HEK293 (cell line): Measurements from ENCODE around the gene ABCA1.

ENCODE experiments used
- CTCF ChIA-PET: fragments of 350-600 bp; formaldehyde crosslinking; extraction: SDS; loops from one replicate; lab custom pipeline; 2021; ENCODE audit warnings: antibody characterized with exemption; lab: Yijun Ruan, JAX
- POLR2A ChIA-PET: fragments of 300-600 bp; formaldehyde crosslinking; extraction: SDS; loops from one replicate; lab custom pipeline; 2020; ENCODE audit warnings: antibody characterized with exemption, inconsistent platforms; lab: Yijun Ruan, JAX
- H3K27ac ChIP-seq: fragments of 200-500 bp; sonication (Bioruptor generic); 2 replicates; pipeline ENCODE4 v1.5.1; 2014; ENCODE audit warnings: low read depth, low read length, control low read depth, inconsistent platforms; ENCODE audit errors: extremely low read depth
- H3K36me3 ChIP-seq, 2 experiments: fragments of 200-500 bp in 1 of 2; sonication (Bioruptor generic) in 1 of 2; 1 replicate in 1 of 2; 2 replicates in 1 of 2; pipeline ENCODE4 v1.5.1; 2014 to 2017; ENCODE audit warnings: inconsistent platforms in 2 of 2, low read length in 2 of 2; ENCODE audit not compliant: control insufficient read depth in 2 of 2, insufficient read depth in 1 of 2
- H3K4me1 ChIP-seq: fragments of 200-500 bp; sonication (Bioruptor generic); 2 replicates; pipeline ENCODE4 v1.5.1; 2014; ENCODE audit warnings: mild to moderate bottlenecking, low read length, inconsistent platforms; ENCODE audit not compliant: control insufficient read depth, insufficient read depth
- H3K4me3 ChIP-seq: 2 replicates; pipeline ENCODE4 v1.5.1; 2011; ENCODE audit warnings: low read depth, mild to moderate bottlenecking, control low read depth, low read length, moderate library complexity
- H3K9me3 ChIP-seq: fragments of 200-500 bp; sonication (Bioruptor generic); 2 replicates; pipeline ENCODE4 v1.5.1; 2014; ENCODE audit warnings: low read depth, low read length, inconsistent platforms; ENCODE audit not compliant: control insufficient read depth, insufficient read depth
- HOXD13 ChIP-seq: sonication (generic); formaldehyde crosslinking; IDR thresholded peaks from 2 replicates; pipeline ENCODE4 v1.8.0; 2022; ENCODE audit warnings: missing genetic modification reagents, borderline replicate concordance
- OVOL3 ChIP-seq: fragments of 450-650 bp; formaldehyde crosslinking; IDR thresholded peaks from 2 replicates; pipeline ENCODE4 v1.5.1; 2016; ENCODE audit warnings: missing biosample characterization, missing genetic modification characterization
- PATZ1 ChIP-seq: fragments of 450-650 bp; formaldehyde crosslinking; IDR thresholded peaks from 2 replicates; pipeline ENCODE4 v1.5.1; 2016; ENCODE audit warnings: missing biosample characterization, missing genetic modification characterization
- ZBTB11 ChIP-seq: fragments of 450-650 bp; formaldehyde crosslinking; conservative IDR thresholded peaks from 2 replicates; pipeline ENCODE4 v1.5.1; 2016; ENCODE audit warnings: low read depth, missing biosample characterization, missing genetic modification characterization
- ZBTB6 ChIP-seq: fragments of 450-650 bp; formaldehyde crosslinking; IDR thresholded peaks from 2 replicates; pipeline ENCODE4 v1.5.1; 2017; ENCODE audit warnings: missing biosample characterization, missing genetic modification characterization
- ZBTB8A ChIP-seq: fragments of 450-650 bp; formaldehyde crosslinking; IDR thresholded peaks from 2 replicates; pipeline ENCODE4 v1.5.1; 2016; ENCODE audit warnings: missing biosample characterization, missing genetic modification characterization
- ZFHX2 ChIP-seq: fragments of 450-650 bp; formaldehyde crosslinking; conservative IDR thresholded peaks from 2 replicates; pipeline ENCODE4 v1.5.1; 2016; ENCODE audit warnings: missing biosample characterization, missing genetic modification characterization
- ZNF112 ChIP-seq: fragments of 450-650 bp; formaldehyde crosslinking; IDR thresholded peaks from 2 replicates; pipeline ENCODE4 v1.5.0; 2017; ENCODE audit warnings: missing biosample characterization, missing genetic modification characterization
- ZNF214 ChIP-seq: fragments of 450-650 bp; formaldehyde crosslinking; IDR thresholded peaks from 2 replicates; pipeline ENCODE4 v1.5.1; 2017; ENCODE audit warnings: missing biosample characterization, mild to moderate bottlenecking, missing genetic modification characterization, borderline replicate concordance
- ZNF223 ChIP-seq: fragments of 450-650 bp; formaldehyde crosslinking; IDR thresholded peaks from 2 replicates; pipeline ENCODE4 v1.5.1; 2016; ENCODE audit warnings: missing biosample characterization, missing genetic modification characterization
- ZNF23 ChIP-seq: fragments of 450-650 bp; formaldehyde crosslinking; IDR thresholded peaks from 2 replicates; pipeline ENCODE4 v1.5.1; 2016; ENCODE audit warnings: missing biosample characterization, missing genetic modification characterization, borderline replicate concordance
- ZNF239 ChIP-seq: fragments of 450-650 bp; formaldehyde crosslinking; IDR thresholded peaks from 2 replicates; pipeline ENCODE4 v1.5.1; 2016; ENCODE audit warnings: missing biosample characterization, missing genetic modification characterization
- ZNF248 ChIP-seq: fragments of 450-650 bp; formaldehyde crosslinking; IDR thresholded peaks from 2 replicates; pipeline ENCODE4 v1.5.1; 2017; ENCODE audit warnings: missing biosample characterization, missing genetic modification characterization
- ZNF292 ChIP-seq: fragments of 450-650 bp; formaldehyde crosslinking; IDR thresholded peaks from 2 replicates; pipeline ENCODE4 v1.5.1; 2016; ENCODE audit warnings: low read depth, missing biosample characterization, missing genetic modification characterization, borderline replicate concordance
- ZNF302 ChIP-seq: fragments of 450-650 bp; formaldehyde crosslinking; IDR thresholded peaks from 2 replicates; pipeline ENCODE4 v1.5.1; 2016; ENCODE audit warnings: missing biosample characterization, missing genetic modification characterization, low read depth
- ZNF394 ChIP-seq: fragments of 450-650 bp; formaldehyde crosslinking; IDR thresholded peaks from 2 replicates; pipeline ENCODE4 v1.5.1; 2016; ENCODE audit warnings: missing biosample characterization, missing genetic modification characterization, mild to moderate bottlenecking, moderate library complexity, borderline replicate concordance
- ZNF488 ChIP-seq: fragments of 450-650 bp; formaldehyde crosslinking; IDR thresholded peaks from 2 replicates; pipeline ENCODE4 v1.5.1; 2016; ENCODE audit warnings: missing biosample characterization, missing genetic modification characterization
- ZNF555 ChIP-seq: fragments of 450-650 bp; formaldehyde crosslinking; conservative IDR thresholded peaks from 2 replicates; pipeline ENCODE4 v1.5.1; 2017; ENCODE audit warnings: missing biosample characterization, mild to moderate bottlenecking, missing genetic modification characterization, inconsistent platforms
- ZNF571 ChIP-seq: fragments of 450-650 bp; formaldehyde crosslinking; IDR thresholded peaks from 2 replicates; pipeline ENCODE4 v1.5.0; 2017; ENCODE audit warnings: missing biosample characterization, missing genetic modification characterization
- ZNF596 ChIP-seq: fragments of 450-650 bp; IDR thresholded peaks from 2 replicates; pipeline ENCODE4 v1.5.0; 2018; ENCODE audit warnings: missing biosample characterization, mild to moderate bottlenecking, missing genetic modification characterization, moderate library complexity
- ZNF664 ChIP-seq: fragments of 450-650 bp; formaldehyde crosslinking; IDR thresholded peaks from 2 replicates; pipeline ENCODE4 v1.5.1; 2016; ENCODE audit warnings: missing biosample characterization, missing genetic modification characterization
- ZNF677 ChIP-seq: fragments of 450-650 bp; IDR thresholded peaks from 2 replicates; pipeline ENCODE4 v1.5.0; 2018; ENCODE audit warnings: missing biosample characterization, mild to moderate bottlenecking, missing genetic modification characterization, moderate library complexity
- ZNF785 ChIP-seq: fragments of 450-650 bp; formaldehyde crosslinking; IDR thresholded peaks from 2 replicates; pipeline ENCODE4 v1.5.1; 2016; ENCODE audit warnings: missing biosample characterization, missing genetic modification characterization
- ZNF791 ChIP-seq: fragments of 450-650 bp; formaldehyde crosslinking; IDR thresholded peaks from 2 replicates; pipeline ENCODE4 v1.5.1; 2016; ENCODE audit warnings: missing biosample characterization, missing genetic modification characterization

Gene ABCA1

GRCh38 chr9:104860263-104860662 lies 67.7 kb downstream of the ABCA1 start:
- Histone ChIP-seq H3K9me3 (no peaks in the 10 kb centered on the region), H3K4me1 (no peaks in the 10 kb centered on the region; the same call in 1 of the 2 replicates), H3K27ac (no peak overlapping the region), H3K4me3 (no peak overlapping the region), H3K36me3 (no peaks in the 10 kb centered on the region)
- TF ChIP-seq ZNF302 (tag by site-specific recombination) (no peak), ZNF394 (no peak), ZNF239 (tag by site-specific recombination) (no peak), PATZ1 (tag by site-specific recombination) (no peak), HOXD13 (CRISPR knock-in tag) (no peak), ZNF791 (tag by site-specific recombination) (no peak), ZNF292 (tag by site-specific recombination) (no peak), ZBTB11 (no peak), ZNF23 (tag by site-specific recombination) (no peak), ZNF488 (no peak), ZNF596 (no peak), ZNF112 (tag by site-specific recombination) (no peak), ZNF248 (no peak), ZNF223 (tag by site-specific recombination) (no peak), ZFHX2 (tag by site-specific recombination) (no peak)
- CTCF ChIA-PET, result interaction anchor here (5.1 kb wide), 1 partner anchor 554 kb away, joined by 43 read pairs; no protein-coding TSS in a partner anchor
- POLR2A ChIA-PET, result interaction anchor here (1.3 kb wide), 1 partner anchor 8 kb away, joined by 8 read pairs; no protein-coding TSS in a partner anchor

- Histone ChIP-seq H3K36me3 (no peaks in the 10 kb centered on the region), H3K9me3 (no peaks in the 10 kb centered on the region), H3K4me3 (no peak overlapping the region), H3K4me1 (no peaks in the 10 kb centered on the region; the same call in 1 of the 2 replicates), H3K27ac (no peak overlapping the region)
- no peak for TF ChIP-seq ZNF555 (tag by site-specific recombination)
- no peak for TF ChIP-seq ZNF248
- no peak for TF ChIP-seq ZBTB6 (tag by site-specific recombination)
- TF ChIP-seq ZNF677 (tag by site-specific recombination), result no peak
- TF ChIP-seq OVOL3 (tag by site-specific recombination), result no peak
- no peak for TF ChIP-seq ZBTB8A (tag by site-specific recombination)
- TF ChIP-seq ZNF571 (tag by site-specific recombination), result no peak
- no peak for TF ChIP-seq ZNF214 (tag by site-specific recombination)
- TF ChIP-seq ZNF785 (tag by site-specific recombination), result no peak
- no peak for TF ChIP-seq ZNF664
- POLR2A ChIA-PET, result no interaction called here
- CTCF ChIA-PET, result interaction anchor here (1.0 kb wide), 1 partner anchor 11 kb away, joined by 4 read pairs; no protein-coding TSS in a partner anchor
Observed at GRCh38 chr9:104858846-104859245, 69.1 kb downstream of the ABCA1 start.
